HG03432 (cell line): ENCODE results near the gene CLVS2.
A peak's percentile ranks its signal among the peaks of the same experiment; 100 is the strongest.

Source experiments
- ATAC-seq: cut with Tn5 transposase; IDR thresholded peaks from one replicate; pipeline ENCODE4 v1.9.1; 2021; ENCODE audit warnings: mild to moderate bottlenecking, moderate library complexity; ENCODE audit not compliant: unreplicated experiment

Gene CLVS2

GRCh38 chr6:123022975-123023374 lies 26.9 kb downstream of the CLVS2 start:
- ATAC-seq = peak; percentile 43

- no peak for ATAC-seq
Observed at GRCh38 chr6:123024976-123025375, 28.9 kb downstream of the CLVS2 start.

DNA sequence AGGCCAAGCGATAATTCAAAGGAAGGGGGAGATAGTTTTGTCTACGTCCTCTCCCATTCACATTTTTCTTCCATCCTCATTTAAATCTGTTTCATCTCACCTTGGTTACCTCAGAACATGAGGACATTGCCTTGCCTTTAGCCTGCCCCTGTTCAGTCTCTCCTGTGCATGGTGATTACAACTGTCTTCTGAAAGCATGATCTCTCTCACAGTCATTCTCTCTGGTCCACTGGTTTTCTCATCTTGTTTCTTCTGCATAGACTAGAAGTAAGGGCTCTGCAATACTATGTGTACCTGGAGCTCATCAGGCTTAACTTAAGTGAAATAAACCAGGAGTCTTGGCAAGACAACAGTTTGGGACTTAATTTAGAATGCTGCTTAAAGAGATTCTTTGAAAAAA lies 31.4 kb downstream of the CLVS2 start:
- no peak for ATAC-seq

DNA sequence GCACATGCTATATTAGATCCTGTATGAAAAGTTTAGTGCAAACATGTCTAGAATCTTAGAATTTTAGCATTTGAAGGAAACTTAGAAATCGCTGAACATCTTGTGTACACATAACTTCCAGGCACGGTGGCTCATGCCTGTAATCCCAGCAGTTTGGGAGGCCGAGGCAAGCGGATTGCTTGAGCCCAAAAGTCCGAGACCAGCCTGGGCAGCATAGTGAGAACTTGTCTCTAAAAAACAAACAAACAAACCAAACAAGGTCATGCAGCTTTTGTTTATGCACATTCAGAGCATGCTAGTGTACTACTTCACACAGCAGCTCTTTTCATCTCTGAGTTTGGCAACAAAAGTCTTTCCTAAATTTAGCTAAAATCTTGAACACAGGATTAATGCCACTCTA lies 32.2 kb downstream of the CLVS2 start:
- no peak for ATAC-seq

DNA sequence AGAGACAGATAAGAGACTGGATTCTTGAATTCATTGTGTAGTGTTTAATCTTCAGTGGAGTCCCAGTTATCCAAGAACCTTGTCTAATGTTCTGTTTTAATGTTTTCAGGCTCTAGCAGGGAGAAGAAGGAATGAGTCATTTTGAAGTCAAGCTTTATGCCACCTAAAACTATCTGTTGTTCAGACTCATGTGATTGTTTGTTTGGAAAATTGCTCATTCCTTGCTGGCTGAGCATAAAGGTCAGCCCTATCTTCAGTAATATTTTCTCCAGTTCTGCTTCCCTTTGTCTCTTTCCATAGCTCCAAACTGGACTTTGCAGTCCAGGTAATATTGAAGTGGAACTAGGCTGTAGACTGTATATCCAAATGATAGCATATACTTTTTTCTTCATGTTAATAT lies 34.2 kb downstream of the CLVS2 start:
- no peak for ATAC-seq

DNA sequence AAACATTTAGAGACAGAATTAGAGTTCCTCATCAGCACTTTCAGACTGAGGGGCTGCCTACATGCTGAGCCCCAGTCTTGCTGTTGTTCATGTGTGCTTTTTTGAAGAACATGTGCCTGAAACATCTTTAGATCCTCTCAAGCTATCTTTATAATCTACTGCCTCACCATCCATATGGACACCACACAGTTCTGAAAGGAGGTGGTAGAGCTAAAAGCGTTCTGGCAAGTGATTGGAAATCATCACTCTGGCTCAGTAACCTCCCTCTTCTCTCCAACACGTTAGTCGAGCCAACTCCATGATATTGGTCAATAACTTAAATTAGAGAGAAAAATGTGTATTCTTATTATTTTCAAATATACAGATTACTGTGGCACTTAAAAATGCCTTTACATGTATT lies 40.6 kb downstream of the CLVS2 start:
- ATAC-seq = no peak

DNA sequence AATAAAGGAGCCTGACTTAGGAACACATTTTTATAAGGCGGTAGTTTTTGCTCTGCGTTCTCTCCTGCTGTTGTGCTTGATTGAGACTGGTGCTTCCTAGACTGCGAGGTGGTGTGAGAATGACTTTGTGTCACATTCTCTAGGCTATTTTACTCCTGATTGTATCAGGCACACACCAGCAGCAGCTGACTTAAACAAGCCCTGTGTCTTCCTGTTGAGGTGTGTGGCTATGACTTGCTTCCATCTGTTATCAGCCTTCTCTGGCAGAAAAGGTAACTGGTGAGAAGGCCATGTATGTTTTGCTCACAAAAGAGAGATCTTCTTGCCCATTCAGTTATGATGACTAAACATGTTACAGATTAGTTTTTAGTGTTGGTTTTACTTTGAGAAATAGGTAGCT lies 43.4 kb downstream of the CLVS2 start:
- no peak for ATAC-seq

GRCh38 chr6:123042401-123042800 lies 46.4 kb downstream of the CLVS2 start:
- no peak for ATAC-seq

GRCh38 chr6:123044341-123044860 lies 48.4 kb downstream of the CLVS2 start:
- no peak for ATAC-seq

- no peak for ATAC-seq
Observed at GRCh38 chr6:123053602-123054225, 57.7 kb downstream of the CLVS2 start.

GRCh38 chr6:123055256-123055655 lies 59.2 kb downstream of the CLVS2 start:
- no peak for ATAC-seq

GRCh38 chr6:123062670-123063069 lies 66.6 kb downstream of the CLVS2 start:
- no peak for ATAC-seq

DNA sequence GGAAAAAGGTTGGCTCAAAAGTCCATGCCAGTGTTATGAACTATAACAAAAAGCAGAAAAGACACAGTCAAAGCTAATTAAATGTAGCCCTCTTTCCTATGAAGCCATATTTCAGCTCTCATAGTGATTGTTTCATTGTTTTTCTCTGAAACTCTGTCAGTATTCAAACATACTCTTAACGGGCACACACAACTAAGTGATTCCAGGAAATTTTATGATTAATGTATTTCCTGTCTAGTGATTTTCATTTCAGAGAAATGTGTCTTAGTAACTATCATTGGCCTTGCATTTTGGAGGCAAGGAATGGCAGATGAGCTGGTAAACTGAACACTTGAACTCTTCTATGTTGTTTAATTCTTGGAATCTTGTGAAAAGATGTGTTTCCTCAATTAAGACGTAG lies 68.0 kb downstream of the CLVS2 start:
- no peak for ATAC-seq

DNA sequence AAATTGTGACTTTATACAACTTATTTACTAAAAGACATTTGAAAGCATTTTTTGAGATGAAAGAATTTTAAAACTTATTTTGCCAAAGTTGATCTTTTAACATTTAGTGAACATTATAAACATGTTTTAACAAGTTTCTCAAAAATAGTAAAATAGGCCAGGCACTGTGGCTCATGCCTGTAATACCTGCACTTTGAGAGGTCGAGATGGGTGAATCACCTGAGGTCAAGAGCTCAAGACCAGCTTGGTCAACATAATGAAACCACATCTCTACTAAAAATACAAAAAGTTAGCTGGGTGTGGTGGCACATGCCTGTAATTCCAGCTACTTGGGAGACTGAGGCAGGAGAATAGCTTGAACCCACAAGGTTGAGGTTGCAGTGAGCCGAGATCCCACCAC lies 78.6 kb downstream of the CLVS2 start:
- ATAC-seq = no peak

DNA sequence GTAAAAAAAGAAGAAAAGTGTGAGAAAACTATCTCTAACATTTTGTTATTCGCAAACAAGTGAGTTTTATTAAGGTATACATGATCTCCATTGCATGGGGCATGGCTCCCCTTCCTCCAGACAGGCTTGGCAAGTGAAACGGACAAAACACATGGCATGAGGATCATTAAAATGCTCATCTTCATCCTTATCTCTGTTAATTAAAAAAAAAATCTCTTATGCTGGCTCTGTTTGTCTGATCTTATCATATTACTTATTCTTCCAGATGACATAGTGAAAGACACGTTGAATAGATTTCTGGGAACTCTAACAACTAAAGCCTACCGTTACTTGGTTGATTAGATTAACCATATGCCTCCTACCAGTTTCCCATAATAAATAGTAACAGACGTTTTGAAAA lies 89.4 kb downstream of the CLVS2 start:
- ATAC-seq = no peak

GRCh38 chr6:123089226-123089625 lies 93.2 kb downstream of the CLVS2 start:
- ATAC-seq = no peak

DNA sequence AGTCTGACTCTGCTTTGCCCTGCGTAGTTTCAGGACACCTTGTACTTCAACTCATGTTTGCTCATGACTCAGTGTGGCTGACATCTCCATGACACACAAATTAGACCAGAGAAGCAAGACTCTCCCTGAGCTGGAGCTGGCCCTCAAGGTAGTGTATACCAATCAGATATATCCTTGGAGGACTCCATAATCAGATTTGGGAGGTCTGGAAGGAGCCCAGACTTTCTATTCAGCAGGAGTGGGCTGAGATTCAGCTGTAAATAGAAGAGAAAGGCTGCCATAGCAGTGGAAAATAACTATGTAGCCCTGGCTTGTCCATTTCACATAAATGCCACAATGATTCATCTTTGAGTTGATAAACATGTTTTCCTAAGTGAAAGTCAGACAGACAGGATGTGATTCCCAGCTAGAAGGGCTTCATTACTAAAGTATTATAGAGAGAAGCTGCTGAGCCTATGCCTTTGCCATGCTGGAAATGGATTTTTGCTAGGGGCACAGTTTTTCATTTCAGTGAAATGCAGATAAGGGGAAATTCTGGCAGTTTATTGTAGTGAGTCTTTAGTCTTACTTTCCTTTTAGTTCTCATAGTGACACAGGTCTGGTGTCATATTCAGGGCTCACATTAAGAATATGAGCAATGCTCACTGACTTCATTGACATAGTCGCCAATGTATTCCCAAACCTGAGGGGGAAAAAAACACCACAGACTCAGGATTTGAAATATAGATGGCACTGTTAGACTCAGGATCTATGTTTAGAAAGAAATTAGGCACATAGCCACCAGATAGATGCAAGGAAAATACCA lies 95.3 kb downstream of the CLVS2 start:
- no peak for ATAC-seq

DNA sequence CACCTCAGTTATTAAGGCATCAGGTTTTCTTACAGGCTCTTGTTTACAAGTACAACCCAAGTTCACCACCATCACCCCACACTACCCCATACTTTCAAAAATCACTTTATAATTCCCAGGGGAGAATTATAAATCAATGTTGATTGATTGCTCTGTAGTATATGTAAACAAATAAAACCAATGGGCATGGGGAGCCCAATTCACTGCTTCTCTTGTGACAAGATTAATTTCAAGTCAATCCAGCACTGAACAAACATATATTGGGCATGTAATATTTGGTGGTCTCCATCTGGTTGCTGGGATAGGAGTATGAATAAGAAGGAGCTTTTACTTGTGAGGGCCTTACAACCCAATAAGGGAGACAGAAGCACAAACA lies 95.8 kb downstream of the CLVS2 start:
- no peak for ATAC-seq

- ATAC-seq = no peak
Observed at GRCh38 chr6:123094795-123095194, 98.8 kb downstream of the CLVS2 start.

GRCh38 chr6:123105561-123105960 lies 109.5 kb downstream of the CLVS2 start:
- ATAC-seq = no peak

DNA sequence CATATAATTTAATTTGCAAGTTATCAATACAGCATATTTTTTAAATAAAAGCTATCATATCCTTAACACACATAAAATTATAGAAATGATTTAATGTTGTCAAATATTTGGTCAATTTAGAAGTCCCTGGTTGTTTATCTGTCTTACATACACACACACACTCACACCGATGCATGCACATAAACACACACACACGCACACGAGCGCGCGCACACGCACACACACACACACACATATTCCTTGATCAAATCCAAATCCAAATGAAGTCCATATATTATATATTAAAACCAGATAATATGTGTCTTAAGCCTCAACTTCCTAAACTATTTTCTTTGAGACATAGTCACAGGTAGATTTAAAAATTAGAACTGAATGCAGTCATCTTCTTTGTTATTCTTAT lies 120.3 kb downstream of the CLVS2 start:
- ATAC-seq = no peak

- ATAC-seq = no peak
Observed at GRCh38 chr6:123117145-123117908, 121.3 kb downstream of the CLVS2 start.
